Neuronal stem cell (in vitro differentiated cells): ENCODE data around the gene TRAPPC3L.

Experiments
- DNase-seq: peaks from one replicate; pipeline ENCODE4 v3.0.0-alpha.2; 2013; ENCODE audit warnings: low spot score
- H2AFZ ChIP-seq: one replicate; pipeline ENCODE4 v1.6.1; 2013; ENCODE audit warnings: mild to moderate bottlenecking, low read length, inconsistent platforms
- H2AK5ac ChIP-seq: 2 replicates; pipeline ENCODE4 v1.6.1; 2013; ENCODE audit warnings: low read depth, mild to moderate bottlenecking, inconsistent platforms, low read length, moderate library complexity, mixed read lengths
- H2BK120ac ChIP-seq: 2 replicates; pipeline ENCODE4 v1.6.1; 2013; ENCODE audit warnings: low read depth, mild to moderate bottlenecking, inconsistent platforms, low read length, moderate library complexity, mixed read lengths
- H2BK12ac ChIP-seq: one replicate; pipeline ENCODE4 v1.6.1; 2013; ENCODE audit warnings: low read length, inconsistent platforms
- H2BK15ac ChIP-seq: 2 replicates; pipeline ENCODE4 v1.6.1; 2013; ENCODE audit warnings: mild to moderate bottlenecking, low read length, inconsistent platforms, mixed read lengths
- H2BK5ac ChIP-seq: one replicate; pipeline ENCODE4 v1.6.1; 2013; ENCODE audit warnings: inconsistent platforms, mild to moderate bottlenecking, low read length, moderate library complexity
- H3K14ac ChIP-seq: one replicate; pipeline ENCODE4 v1.6.1; 2013; ENCODE audit warnings: low read length, inconsistent platforms
- H3K18ac ChIP-seq: 2 replicates; pipeline ENCODE4 v1.6.1; 2013; ENCODE audit warnings: low read length, inconsistent platforms
- H3K23ac ChIP-seq: 2 replicates; pipeline ENCODE4 v1.6.1; 2013; ENCODE audit warnings: low read depth, mild to moderate bottlenecking, mixed read lengths, low read length, inconsistent platforms; ENCODE audit not compliant: poor library complexity
- H3K27ac ChIP-seq: replicated peaks from 3 replicates; pipeline ENCODE4 v1.5.1; 2013; ENCODE audit warnings: low read length, inconsistent platforms
- H3K27me3 ChIP-seq, 3 experiments: 2 replicates each; pipeline ENCODE4 v1.6.1; 2013; ENCODE audit warnings: low read length in 3 of 3, mild to moderate bottlenecking in 2 of 3, inconsistent platforms in 1 of 3, low read depth in 1 of 3, mixed read lengths in 1 of 3, moderate library complexity in 1 of 3; ENCODE audit not compliant: control insufficient read depth in 3 of 3, insufficient read depth in 3 of 3
- H3K36me3 ChIP-seq, 2 donors: replicated peaks in 1 of 2; 2 replicates each; pipeline ENCODE4 v1.6.1; 2013; ENCODE audit warnings: low read length in 2 of 2; ENCODE audit not compliant: control insufficient read depth in 2 of 2, insufficient read depth in 2 of 2
- H3K4ac ChIP-seq: 2 replicates; pipeline ENCODE4 v1.6.1; 2013; ENCODE audit warnings: inconsistent platforms, mild to moderate bottlenecking, low read length, moderate library complexity
- H3K4me1 ChIP-seq, 2 donors: 1 replicate in 1 of 2; 2 replicates in 1 of 2; pipeline ENCODE4 v1.6.1; 2013; ENCODE audit warnings: low read length in 2 of 2, low read depth in 1 of 2; ENCODE audit not compliant: control insufficient read depth in 2 of 2, insufficient read depth in 1 of 2
- H3K4me2 ChIP-seq: one replicate; pipeline ENCODE4 v1.6.1; 2013; ENCODE audit warnings: mild to moderate bottlenecking, low read length, inconsistent platforms; ENCODE audit not compliant: insufficient read depth, poor library complexity, severe bottlenecking
- H3K4me3 ChIP-seq, 2 donors: 2 replicates each; pipeline ENCODE4 v1.5.1; 2013; ENCODE audit warnings: low read length in 2 of 2, mild to moderate bottlenecking in 2 of 2, inconsistent platforms in 1 of 2, moderate library complexity in 1 of 2
- H3K79me1 ChIP-seq: one replicate; pipeline ENCODE4 v1.6.1; 2013; ENCODE audit warnings: low read depth, mild to moderate bottlenecking, inconsistent platforms, low read length, moderate library complexity
- H3K9ac ChIP-seq: one replicate; pipeline ENCODE4 v1.6.1; 2013; ENCODE audit warnings: mild to moderate bottlenecking, low read depth, low read length, inconsistent platforms; ENCODE audit not compliant: poor library complexity
- H3K9me3 ChIP-seq, 2 donors: replicated peaks in 1 of 2; 2 replicates each; pipeline versions ENCODE3 to v1.6.1; 2013; ENCODE audit warnings: low read length in 2 of 2, mild to moderate bottlenecking in 2 of 2, inconsistent platforms in 1 of 2, low read depth in 1 of 2, mixed read lengths in 1 of 2, moderate library complexity in 1 of 2; ENCODE audit not compliant: control insufficient read depth in 2 of 2, insufficient read depth in 1 of 2
- H4K8ac ChIP-seq: one replicate; pipeline ENCODE4 v1.6.1; 2013; ENCODE audit warnings: low read depth, mild to moderate bottlenecking, inconsistent platforms, low read length, moderate library complexity
- H4K91ac ChIP-seq: one replicate; pipeline ENCODE4 v1.6.1; 2013; ENCODE audit warnings: low read length, low read depth, mild to moderate bottlenecking, inconsistent platforms; ENCODE audit not compliant: poor library complexity
- WGBS, 2 donors: extraction: QIAGEN DNeasy Blood & Tissue Kit; methylation state at CpG; one replicate each; pipeline ENCODE4 v1.1.7; 2013; ENCODE audit warnings: missing lambda C conversion rate in 2 of 2, mixed read lengths in 1 of 2; ENCODE audit not compliant: insufficient read length in 2 of 2, insufficient replicate concordance in 1 of 2; ENCODE audit errors: extremely low coverage in 2 of 2; 5-methylcytosine and 5-hydroxymethylcytosine counted together

The TRAPPC3L gene

DNA sequence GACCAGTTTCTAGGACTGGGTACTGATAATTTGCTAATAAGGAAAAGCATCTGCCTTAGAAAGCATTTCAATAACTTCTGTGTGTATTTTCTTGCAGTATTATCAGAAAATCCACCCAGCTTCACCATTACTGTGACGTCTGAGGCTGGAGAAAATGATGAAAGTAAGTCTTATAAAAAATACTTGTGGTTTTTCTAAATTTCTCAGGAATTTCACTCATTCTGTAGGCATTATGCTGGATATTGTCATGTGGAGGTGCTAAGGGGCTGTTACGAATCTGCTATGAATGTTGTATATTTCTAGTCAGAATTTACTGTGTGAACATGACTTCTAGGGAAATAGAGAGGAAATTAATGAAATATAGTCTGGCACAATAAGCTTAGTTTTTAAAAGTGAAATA lies 34.7 kb upstream of the TRAPPC3L start:
- Histone ChIP-seq H4K91ac (no peak overlapping the region), H2AK5ac (no peak overlapping the region), H2BK5ac (no peak overlapping the region), H3K18ac (no peak overlapping the region), H3K27ac (no peak overlapping the region), H3K23ac (no peak overlapping the region), H3K4me3 (no peak overlapping the region), H3K9ac (no peak overlapping the region), H2BK12ac (no peak overlapping the region), H2AFZ (no peak overlapping the region), H3K14ac (no peak overlapping the region), H3K79me1 (no peaks in the 10 kb centered on the region), H4K8ac (no peak overlapping the region), H3K4me1 (no peaks in the 10 kb centered on the region), H3K9me3 (no peaks in the 10 kb centered on the region), H3K36me3 (peaks cover 0 to 87% of the 10 kb centered on the region in 2 donors), H2BK15ac (no peak overlapping the region), H2BK120ac (no peak overlapping the region), H3K4me2 (no peak overlapping the region), H3K4ac (no peak overlapping the region), H3K27me3 (no peaks in the 10 kb centered on the region)
- WGBS, 2 donors, result no CpG with 5 or more reads among the region's 2 CpGs
- DNase-seq, result no peak

DNA sequence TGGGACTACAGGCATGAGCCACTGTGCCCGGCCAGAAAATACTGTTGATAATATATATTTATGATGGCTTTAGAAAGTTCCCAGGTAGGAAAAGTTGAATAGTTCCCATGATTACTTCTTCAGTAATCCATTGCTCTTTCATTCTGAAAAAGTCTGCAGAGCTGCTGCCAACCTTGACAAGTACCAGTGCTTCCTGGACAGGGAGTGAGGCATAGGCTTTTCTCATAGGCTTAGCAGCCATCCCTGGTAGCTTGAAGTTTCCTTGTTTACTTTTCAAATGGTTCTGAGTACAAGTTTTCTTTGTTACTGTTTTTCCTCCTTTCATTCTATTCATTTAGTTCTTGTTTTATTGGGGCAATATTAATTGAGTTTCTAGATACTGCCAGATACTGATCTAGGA lies 33.7 kb upstream of the TRAPPC3L start:
- peaks cover 0 to 86% of the 10 kb centered on the region in 2 donors for H3K36me3 ChIP-seq
- H3K9ac ChIP-seq, result no peak overlapping the region
- no peak overlapping the region for H3K4ac ChIP-seq
- no peaks in the 10 kb centered on the region for H3K9me3 ChIP-seq
- no peak overlapping the region for H2BK5ac ChIP-seq
- no peak overlapping the region for H4K8ac ChIP-seq
- no peak overlapping the region for H2BK12ac ChIP-seq
- no peaks in the 10 kb centered on the region for H3K79me1 ChIP-seq
- H2AK5ac ChIP-seq, result no peak overlapping the region
- WGBS, 2 donors, result no CpG with 5 or more reads among the region's 1 CpG
- H3K4me3 ChIP-seq, result no peak overlapping the region
- no peak overlapping the region for H2BK120ac ChIP-seq
- no peak for DNase-seq
- H3K4me2 ChIP-seq, result no peak overlapping the region
- no peak overlapping the region for H3K14ac ChIP-seq
- H3K4me1 ChIP-seq, result no peaks in the 10 kb centered on the region
- H3K27me3 ChIP-seq, result no peaks in the 10 kb centered on the region
- H2BK15ac ChIP-seq, result no peak overlapping the region
- H3K27ac ChIP-seq, result no peak overlapping the region
- H3K18ac ChIP-seq, result no peak overlapping the region
- H4K91ac ChIP-seq, result no peak overlapping the region
- no peak overlapping the region for H2AFZ ChIP-seq
- H3K23ac ChIP-seq, result no peak overlapping the region

DNA sequence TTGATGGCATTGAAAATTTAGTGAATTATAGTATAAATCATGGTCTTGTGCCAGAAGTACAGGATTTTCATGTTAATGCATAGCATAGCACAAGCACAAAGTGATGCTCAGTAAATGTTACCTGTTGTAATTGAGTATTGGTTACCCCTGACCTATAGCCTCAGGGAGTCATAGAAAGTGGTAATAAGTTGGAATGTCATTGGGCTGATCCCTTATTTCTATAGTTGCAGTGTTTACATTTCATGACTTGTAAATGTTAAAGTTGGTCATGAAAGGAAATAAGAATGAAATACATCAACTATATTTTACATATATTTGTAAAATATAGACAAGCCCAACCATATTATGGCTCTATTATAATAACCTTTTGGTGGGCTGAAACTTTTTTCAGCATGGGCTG lies 32.9 kb upstream of the TRAPPC3L start:
- Histone ChIP-seq H3K9me3 (no peaks in the 10 kb centered on the region), H2BK15ac (no peak overlapping the region), H3K27ac (no peak overlapping the region), H3K4me3 (no peak overlapping the region), H3K4me2 (no peak overlapping the region), H3K79me1 (no peaks in the 10 kb centered on the region), H3K9ac (no peak overlapping the region), H2BK12ac (no peak overlapping the region), H3K4ac (no peak overlapping the region), H4K91ac (no peak overlapping the region), H2AFZ (no peak overlapping the region), H2BK5ac (no peak overlapping the region), H4K8ac (no peak overlapping the region), H3K14ac (no peak overlapping the region), H2AK5ac (no peak overlapping the region), H3K36me3 (peaks cover 0 to 84% of the 10 kb centered on the region in 2 donors), H3K18ac (no peak overlapping the region), H2BK120ac (no peak overlapping the region), H3K27me3 (no peaks in the 10 kb centered on the region), H3K4me1 (no peaks in the 10 kb centered on the region), H3K23ac (no peak overlapping the region)
- no peak for DNase-seq

DNA sequence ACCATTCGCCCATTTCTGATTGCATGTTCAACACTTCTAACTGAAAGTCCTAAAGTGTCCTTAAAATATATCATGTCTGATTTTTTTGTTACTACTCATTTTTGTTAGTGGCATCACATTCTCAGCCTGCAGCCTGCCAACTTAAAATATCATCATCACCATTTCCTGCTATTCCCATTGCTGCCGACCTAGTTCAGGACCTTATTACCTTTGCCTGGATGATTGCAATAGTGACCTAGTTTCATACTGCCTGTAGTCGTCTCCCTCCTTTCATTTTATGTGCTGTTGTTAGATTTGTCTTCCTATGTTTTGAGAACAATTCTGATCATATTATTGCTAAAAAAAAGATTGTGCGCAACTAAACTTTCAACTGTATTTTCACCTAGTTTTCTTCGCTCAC lies 32.0 kb upstream of the TRAPPC3L start:
- DNase-seq, result no peak
- peaks cover 0 to 76% of the 10 kb centered on the region in 2 donors for H3K36me3 ChIP-seq
- H3K27ac ChIP-seq, result no peak overlapping the region
- no peak overlapping the region for H4K8ac ChIP-seq
- H3K18ac ChIP-seq, result no peak overlapping the region
- peaks cover 0 to 2% of the 10 kb centered on the region in 2 donors for H3K4me1 ChIP-seq
- no peaks in the 10 kb centered on the region for H3K27me3 ChIP-seq
- no peaks in the 10 kb centered on the region for H3K9me3 ChIP-seq
- no peak overlapping the region for H2BK15ac ChIP-seq
- no peak overlapping the region for H2AFZ ChIP-seq
- H3K4ac ChIP-seq, result no peak overlapping the region
- no peak overlapping the region for H2BK12ac ChIP-seq
- H3K4me2 ChIP-seq, result no peak overlapping the region
- no peak overlapping the region for H2BK5ac ChIP-seq
- no peak overlapping the region for H2AK5ac ChIP-seq
- no peak overlapping the region for H3K4me3 ChIP-seq
- no peak overlapping the region for H4K91ac ChIP-seq
- H3K9ac ChIP-seq, result no peak overlapping the region
- no peak overlapping the region for H3K14ac ChIP-seq
- no CpG with 5 or more reads among the region's 5 CpGs for WGBS, 2 donors
- H3K23ac ChIP-seq, result no peak overlapping the region
- no peaks in the 10 kb centered on the region for H3K79me1 ChIP-seq
- no peak overlapping the region for H2BK120ac ChIP-seq
